Measurements from ENCODE around the gene RAD9B.
A peak's percentile ranks its signal among the peaks of the same experiment; 100 is the strongest.
"Not testable (repeated sequence)": the region's sequence is repeated elsewhere in the genome, so short reads cannot be mapped to it uniquely, and the experiment has no call there.

Gene RAD9B
- total RNA-seq: 0.31 to 1.1 reads per million in 2 donors

- peak; percentile 97 to 100 (median 98) for DNase-seq
These were observed at the start of gene RAD9B, which contains the start of gene VPS29 for GRCh38 chr12:110501752-110502738. Gene RAD9B (plus strand): TSS chr12:110502331. CDS start chr12:110502338, 7 bp downstream. Gene VPS29 (minus strand): TSS chr12:110502111. CDS start chr12:110502051, 60 bp downstream.

- no peak for DNase-seq
These were observed 48.4 kb upstream of the RAD9B start for GRCh38 chr12:110453569-110454296.

GRCh38 chr12:110458756-110459155, 43.4 kb upstream of the RAD9B start:
- no peak for DNase-seq

GRCh38 chr12:110461189-110461588, 40.9 kb upstream of the RAD9B start:
- not testable (repeated sequence) for DNase-seq

- DNase-seq: no peak
These were observed 37.1 kb upstream of the RAD9B start for GRCh38 chr12:110465024-110465423.

GRCh38 chr12:110465765-110466164, 36.4 kb upstream of the RAD9B start:
- not testable (repeated sequence) for DNase-seq

GRCh38 chr12:110466791-110467190, 35.3 kb upstream of the RAD9B start:
- DNase-seq: no peak

GRCh38 chr12:110467847-110468213, 34.3 kb upstream of the RAD9B start:
- no peak for DNase-seq

GRCh38 chr12:110468214-110469048, 33.7 kb upstream of the RAD9B start, which contains the start of the genes FAM216A and GPN3:
Gene FAM216A (plus strand): TSS chr12:110468845. CDS start chr12:110468876, 31 bp downstream.
Gene GPN3 (minus strand): TSS chr12:110468257. CDS start chr12:110468203, 54 bp downstream.
- DNase-seq: peak; percentile 82 to 98 (median 93)

GRCh38 chr12:110475426-110475825, 26.7 kb upstream of the RAD9B start:
- no peak for DNase-seq

- no peak for DNase-seq
These were observed 3.0 kb upstream of the RAD9B start for GRCh38 chr12:110498984-110499706.

- DNase-seq: peak in 2 of 5 experiments; percentile 4 to 46
These were observed 756 bp upstream of the RAD9B start for GRCh38 chr12:110501399-110501751.

GRCh38 chr12:110503432-110503831, 1.3 kb downstream of the RAD9B start:
- no peak for DNase-seq

- no peak for DNase-seq
These were observed 3.2 kb downstream of the RAD9B start for GRCh38 chr12:110505332-110505731.

- no peak for DNase-seq
These were observed 6.0 kb downstream of the RAD9B start for GRCh38 chr12:110508071-110508586.

- DNase-seq: no peak
These were observed 11.7 kb downstream of the RAD9B start for GRCh38 chr12:110513842-110514241.

GRCh38 chr12:110514363-110514762, 12.2 kb downstream of the RAD9B start:
- no peak for DNase-seq

GRCh38 chr12:110516995-110517394, 14.9 kb downstream of the RAD9B start:
- DNase-seq: no peak

GRCh38 chr12:110518014-110518413, 15.9 kb downstream of the RAD9B start:
- DNase-seq: not testable (repeated sequence)

GRCh38 chr12:110520876-110521712, 19.0 kb downstream of the RAD9B start:
- peak in 2 of 5 experiments; percentile 28 to 87 for DNase-seq

Data from T-helper 2 cell (primary cell).